Activated T-helper 1 cell treated with Interleukin-2 at 50 U/mL for 16 hours (primary cell): ENCODE results near the gene YLPM1.

Source experiments
- DNase-seq: peaks from one replicate; pipeline ENCODE4 v3.0.0-alpha.2; 2020; ENCODE audit warnings: low read depth

Gene YLPM1

GRCh38 chr14:74793506-74794155 lies 30.5 kb downstream of the YLPM1 start:
- DNase-seq: no peak

- no peak for DNase-seq
Observed at GRCh38 chr14:74794947-74795346, 31.8 kb downstream of the YLPM1 start.

- DNase-seq: no peak
Observed at GRCh38 chr14:74799765-74800164, 36.6 kb downstream of the YLPM1 start.

- DNase-seq: no peak
Observed at GRCh38 chr14:74800780-74801179, 37.7 kb downstream of the YLPM1 start.

GRCh38 chr14:74801396-74801795 lies 38.3 kb downstream of the YLPM1 start:
- no peak for DNase-seq

- no peak for DNase-seq
Observed at GRCh38 chr14:74804219-74804825, 41.2 kb downstream of the YLPM1 start.

GRCh38 chr14:74807853-74808545 lies 44.9 kb downstream of the YLPM1 start:
- no peak for DNase-seq

GRCh38 chr14:74816124-74816523 lies 53.0 kb downstream of the YLPM1 start:
- DNase-seq: no peak

GRCh38 chr14:74820288-74820687 lies 57.2 kb downstream of the YLPM1 start:
- no peak for DNase-seq

GRCh38 chr14:74821267-74821915 lies 58.3 kb downstream of the YLPM1 start:
- no peak for DNase-seq

GRCh38 chr14:74824997-74825396 lies 61.9 kb downstream of the YLPM1 start:
- DNase-seq: no peak

GRCh38 chr14:74826574-74826973 lies 63.5 kb downstream of the YLPM1 start:
- no peak for DNase-seq

- DNase-seq: no peak
Observed at GRCh38 chr14:74829251-74829650, 66.1 kb downstream of the YLPM1 start.

GRCh38 chr14:74832849-74833248 lies 69.7 kb downstream of the YLPM1 start:
- no peak for DNase-seq

- DNase-seq: no peak
Observed at GRCh38 chr14:74834692-74835392, 71.7 kb downstream of the YLPM1 start.

GRCh38 chr14:74835645-74836250 lies 72.6 kb downstream of the YLPM1 start:
- no peak for DNase-seq

GRCh38 chr14:74836251-74836960 lies 73.3 kb downstream of the YLPM1 start:
- DNase-seq: no peak

GRCh38 chr14:74838166-74838565 lies 75.0 kb downstream of the YLPM1 start:
- DNase-seq: no peak

- no peak for DNase-seq
Observed at GRCh38 chr14:74840603-74841030, 77.5 kb downstream of the YLPM1 start.

- no peak for DNase-seq
Observed at GRCh38 chr14:74841230-74842207, 78.4 kb downstream of the YLPM1 start.
